Natural killer cell (primary cell): Measurements from ENCODE around the gene BRAT1. TPM values are rescaled to one million over a fixed set of nuclear protein-coding genes. Genes with fewer than 3 reads are reported as not detected.

ENCODE experiments used
- ATAC-seq, 3 donors: fragments of 150-1000 bp in 2 of 3; fragments of 200-7000 bp in 1 of 3; cut with Tn5 transposase; 1 replicate in 1 of 3; 2 replicates in 2 of 3; pipeline ENCODE4 v1.10.0; 2021; ENCODE audit warnings: mild to moderate bottlenecking in 2 of 3, moderate library complexity in 2 of 3
- DNase-seq, 2 donors: peaks; one replicate each; pipeline versions ENCODE4 v3.0.0 to v3.0.0-alpha.2; 2013 to 2021; ENCODE audit warnings: mixed read lengths in 1 of 2
- H3K27ac ChIP-seq: one replicate; pipeline ENCODE4 v1.5.1; 2013; ENCODE audit warnings: mild to moderate bottlenecking, low read length
- H3K27me3 ChIP-seq: one replicate; pipeline ENCODE4 v1.6.1; 2013; ENCODE audit warnings: low read length; ENCODE audit not compliant: control insufficient read depth, insufficient read depth
- H3K36me3 ChIP-seq: one replicate; pipeline ENCODE4 v1.6.1; 2013; ENCODE audit warnings: low read length; ENCODE audit not compliant: control insufficient read depth, insufficient read depth
- H3K4me1 ChIP-seq: one replicate; pipeline ENCODE4 v1.6.1; 2013; ENCODE audit warnings: low read length; ENCODE audit not compliant: control insufficient read depth, insufficient read depth
- H3K4me3 ChIP-seq: one replicate; pipeline ENCODE4 v1.5.1; 2013; ENCODE audit warnings: low read length
- H3K9me3 ChIP-seq: one replicate; pipeline ENCODE4 v1.6.1; 2013; ENCODE audit warnings: low read length; ENCODE audit not compliant: control insufficient read depth, insufficient read depth
- H3K27ac Mint-ChIP-seq, 2 donors: one replicate each; pipeline ENCODE4 v1.8.0; 2022; ENCODE audit warnings: mild to moderate bottlenecking in 2 of 2, mixed read lengths in 2 of 2, moderate library complexity in 1 of 2
- H3K27me3 Mint-ChIP-seq, 2 donors: one replicate each; pipeline ENCODE4 v1.8.0; 2022; ENCODE audit warnings: low read depth in 2 of 2, mixed read lengths in 2 of 2
- H3K36me3 Mint-ChIP-seq: one replicate; pipeline ENCODE4 v1.8.0; 2022; ENCODE audit warnings: mixed read lengths
- H3K4me1 Mint-ChIP-seq, 2 donors: one replicate each; pipeline ENCODE4 v1.8.0; 2022; ENCODE audit warnings: mixed read lengths in 2 of 2
- H3K4me3 Mint-ChIP-seq: one replicate; pipeline ENCODE4 v1.8.0; 2022; ENCODE audit warnings: mild to moderate bottlenecking, moderate library complexity, mixed read lengths
- H3K9me3 Mint-ChIP-seq, 2 donors: one replicate each; pipeline ENCODE4 v1.8.0; 2022; ENCODE audit warnings: mixed read lengths in 2 of 2
- WGBS: methylation state at CpG from one replicate; pipeline ENCODE4 v1.1.7; 2013; ENCODE audit warnings: missing lambda C conversion rate; ENCODE audit not compliant: insufficient coverage; 5-methylcytosine and 5-hydroxymethylcytosine counted together
- intact Hi-C: fragments of 100-400 bp; cut with micrococcal nuclease; formaldehyde crosslinking; loops from one replicate; pipeline ENCODE4 v1.14.2; 2022
- total RNA-seq, 4 donors: library from RNA; stranded (reverse); fragments of 120-200 nt in 1 of 4; gene quantifications; one replicate each; pipeline versions ENCODE4 v1.2.3 to v1.2.4, GENCODE V29; 2013 to 2022
- TF ChIP-seq, protein P1 (sequence below): fragments of 200-600 bp; IDR thresholded peaks from one replicate; pipeline ENCODE4 v1.8.0; 2022; ENCODE audit warnings: antibody characterized with exemption

BRAT1 gene
- total RNA-seq, 3 donors from 2014 or later (not counting 1 experiment from before 2014, with no cell fraction given) = 24.9 to 26.7 (median 25.6) TPM

DNA sequence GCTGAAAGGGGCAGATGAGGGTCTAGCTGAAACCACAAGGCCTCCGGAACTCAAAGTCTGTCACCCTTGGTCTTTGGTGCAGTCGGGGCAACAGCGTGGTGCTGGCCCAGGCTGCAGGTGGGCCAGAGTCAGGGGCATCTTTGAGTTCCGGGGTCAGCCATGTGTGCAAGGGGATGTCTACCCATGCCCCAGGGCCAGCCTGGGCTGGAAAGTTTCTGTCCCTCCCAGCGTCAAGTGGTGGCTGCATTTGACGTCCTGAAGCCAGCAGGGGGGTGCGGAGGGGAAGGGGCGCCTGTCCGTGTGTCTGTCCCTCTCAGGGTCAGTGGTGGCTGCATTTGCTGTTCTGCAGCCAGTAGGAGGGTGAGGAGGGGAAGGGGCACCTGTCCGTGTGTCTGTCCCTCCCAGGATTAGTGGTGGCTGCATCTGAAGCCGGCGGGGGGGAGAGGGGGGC lies 638 bp downstream of the BRAT1 start:
- no peaks in the 10 kb centered on the region for H3K9me3 Mint-ChIP-seq

DNA sequence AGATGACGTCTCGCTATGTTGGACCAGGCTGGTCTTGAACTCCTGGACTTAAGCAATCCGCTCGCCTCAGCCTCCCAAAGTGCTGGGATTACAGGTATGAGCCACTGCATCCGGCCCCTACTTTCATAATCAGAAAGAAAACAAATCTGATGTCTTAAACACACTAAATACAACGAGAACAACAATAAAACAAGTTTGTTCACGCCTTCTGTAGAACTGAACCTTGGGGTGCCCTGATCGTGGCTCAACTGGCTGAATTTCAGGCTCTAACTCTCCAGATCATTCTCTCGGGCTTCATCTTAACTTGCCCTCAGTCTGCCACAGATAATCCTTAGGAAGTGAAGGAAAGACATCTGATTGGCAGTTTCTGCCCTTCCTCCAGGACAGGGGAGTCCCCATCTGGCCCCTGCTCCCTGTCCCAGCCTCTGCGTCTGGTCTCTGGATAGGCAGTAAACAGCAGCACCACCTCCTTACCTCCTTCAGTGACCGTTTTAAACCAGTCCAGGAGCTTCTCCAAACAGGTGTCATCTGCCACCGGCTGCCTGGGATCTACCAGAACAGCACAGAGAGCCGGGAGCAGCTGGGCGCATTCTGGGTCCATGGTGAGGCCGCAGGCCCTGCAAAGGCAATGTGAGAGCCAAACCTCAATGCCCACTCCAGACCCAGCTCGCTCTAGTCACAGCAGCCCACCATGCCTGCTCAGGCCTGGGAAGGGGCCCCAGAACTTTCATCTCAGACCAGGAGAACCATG lies 1.3 kb downstream of the BRAT1 start:
- Histone ChIP-seq H3K9me3 (no peaks in the 10 kb centered on the region), H3K36me3 (peaks cover 11% of the 10 kb centered on the region), H3K27me3 (no peaks in the 10 kb centered on the region), H3K27ac (no peak overlapping the region), H3K4me3 (peak overlapping the region; percentile 89), H3K4me1 (peaks cover 29% of the 10 kb centered on the region)
- Mint-ChIP-seq H3K9me3 (no peaks in the 10 kb centered on the region), H3K27me3 (no peaks in the 10 kb centered on the region), H3K27ac (peak overlapping the region; percentile 54 to 86), H3K4me3 (peak overlapping the region; percentile 88), H3K4me1 (peaks cover 31 to 36% of the 10 kb centered on the region in 2 donors), H3K36me3 (no peaks in the 10 kb centered on the region)
- DNase-seq (no peak), ATAC-seq (no peak)
- TF ChIP-seq, protein P1, sequence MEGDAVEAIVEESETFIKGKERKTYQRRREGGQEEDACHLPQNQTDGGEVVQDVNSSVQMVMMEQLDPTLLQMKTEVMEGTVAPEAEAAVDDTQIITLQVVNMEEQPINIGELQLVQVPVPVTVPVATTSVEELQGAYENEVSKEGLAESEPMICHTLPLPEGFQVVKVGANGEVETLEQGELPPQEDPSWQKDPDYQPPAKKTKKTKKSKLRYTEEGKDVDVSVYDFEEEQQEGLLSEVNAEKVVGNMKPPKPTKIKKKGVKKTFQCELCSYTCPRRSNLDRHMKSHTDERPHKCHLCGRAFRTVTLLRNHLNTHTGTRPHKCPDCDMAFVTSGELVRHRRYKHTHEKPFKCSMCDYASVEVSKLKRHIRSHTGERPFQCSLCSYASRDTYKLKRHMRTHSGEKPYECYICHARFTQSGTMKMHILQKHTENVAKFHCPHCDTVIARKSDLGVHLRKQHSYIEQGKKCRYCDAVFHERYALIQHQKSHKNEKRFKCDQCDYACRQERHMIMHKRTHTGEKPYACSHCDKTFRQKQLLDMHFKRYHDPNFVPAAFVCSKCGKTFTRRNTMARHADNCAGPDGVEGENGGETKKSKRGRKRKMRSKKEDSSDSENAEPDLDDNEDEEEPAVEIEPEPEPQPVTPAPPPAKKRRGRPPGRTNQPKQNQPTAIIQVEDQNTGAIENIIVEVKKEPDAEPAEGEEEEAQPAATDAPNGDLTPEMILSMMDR = no peak
- 86% methylated on average over 16 of the region's 16 CpGs for WGBS
- intact Hi-C loops = loop anchor here (2.0 to 10.0 kb wide), 3 partner anchors 23 to 149 kb away; partner anchors contain the start of gene CHST12

More for the DNA sequence above, 638 bp downstream of the BRAT1 start:
- Mint-ChIP-seq H3K4me3 (peak overlapping the region; percentile 88), H3K4me1 (peaks cover 25 to 37% of the 10 kb centered on the region in 2 donors), H3K27me3 (no peaks in the 10 kb centered on the region), H3K27ac (peak overlapping the region; percentile 54 to 86), H3K36me3 (no peaks in the 10 kb centered on the region)
- peaks cover 34% of the 10 kb centered on the region for H3K4me1 ChIP-seq
- no peaks in the 10 kb centered on the region for H3K9me3 ChIP-seq
- H3K27ac ChIP-seq = no peak overlapping the region
- intact Hi-C loops = loop anchor here (1.0 to 10.0 kb wide), 6 partner anchors 24 to 150 kb away; partner anchors contain the start of genes CHST12, GRIFIN and TTYH3
- H3K27me3 ChIP-seq = no peaks in the 10 kb centered on the region
- TF ChIP-seq, protein P1 = no peak
- peak in 1 of 2 donors; percentile 33 for DNase-seq
- peaks cover 8% of the 10 kb centered on the region for H3K36me3 ChIP-seq
- peak overlapping the region; percentile 89 for H3K4me3 ChIP-seq
- 2% methylated on average over 12 of the region's 12 CpGs for WGBS
- ATAC-seq = no peak

DNA sequence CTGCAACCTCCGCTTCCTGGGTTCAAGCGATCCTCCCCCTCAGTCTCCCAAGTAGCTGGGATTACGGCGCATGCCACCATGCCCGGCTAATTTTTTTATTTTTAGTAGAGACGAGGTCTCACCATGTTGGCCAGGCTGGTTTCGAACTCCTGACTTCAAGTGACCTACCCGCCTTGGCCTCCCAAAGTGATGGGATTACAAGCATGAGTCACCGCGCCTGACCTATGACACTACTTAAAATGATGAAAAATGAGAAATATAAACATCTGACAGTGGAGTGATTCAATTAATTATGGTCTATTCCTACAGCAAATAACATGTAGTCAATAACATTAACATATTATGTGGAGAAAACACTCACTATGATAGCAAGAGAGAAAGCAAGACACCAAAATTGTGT lies 2.2 kb downstream of the BRAT1 start:
- H3K27me3 Mint-ChIP-seq = no peaks in the 10 kb centered on the region

More for the DNA sequence above, 2.2 kb downstream of the BRAT1 start:
- no peaks in the 10 kb centered on the region for H3K36me3 Mint-ChIP-seq
- H3K4me3 ChIP-seq = no peak overlapping the region
- H3K9me3 ChIP-seq = no peaks in the 10 kb centered on the region
- H3K4me1 Mint-ChIP-seq = peaks cover 27 to 31% of the 10 kb centered on the region in 2 donors
- 94% methylated on average over 8 of the region's 10 CpGs for WGBS
- no peaks in the 10 kb centered on the region for H3K27me3 ChIP-seq
- H3K36me3 ChIP-seq = peaks cover 14% of the 10 kb centered on the region
- no peak overlapping the region for H3K27ac Mint-ChIP-seq
- H3K4me1 ChIP-seq = peaks cover 23% of the 10 kb centered on the region
- no peak overlapping the region for H3K4me3 Mint-ChIP-seq
- no peaks in the 10 kb centered on the region for H3K9me3 Mint-ChIP-seq
- DNase-seq (no peak), ATAC-seq (no peak)
- intact Hi-C loops = loop anchor here (10.0 kb wide), 1 partner anchor 148 kb away; the partner anchor contains the start of gene CHST12
- H3K27ac ChIP-seq = no peak overlapping the region
- TF ChIP-seq, protein P1 = no peak
